ENCODE results near the gene TLNRD1.

The TLNRD1 gene

DNA sequence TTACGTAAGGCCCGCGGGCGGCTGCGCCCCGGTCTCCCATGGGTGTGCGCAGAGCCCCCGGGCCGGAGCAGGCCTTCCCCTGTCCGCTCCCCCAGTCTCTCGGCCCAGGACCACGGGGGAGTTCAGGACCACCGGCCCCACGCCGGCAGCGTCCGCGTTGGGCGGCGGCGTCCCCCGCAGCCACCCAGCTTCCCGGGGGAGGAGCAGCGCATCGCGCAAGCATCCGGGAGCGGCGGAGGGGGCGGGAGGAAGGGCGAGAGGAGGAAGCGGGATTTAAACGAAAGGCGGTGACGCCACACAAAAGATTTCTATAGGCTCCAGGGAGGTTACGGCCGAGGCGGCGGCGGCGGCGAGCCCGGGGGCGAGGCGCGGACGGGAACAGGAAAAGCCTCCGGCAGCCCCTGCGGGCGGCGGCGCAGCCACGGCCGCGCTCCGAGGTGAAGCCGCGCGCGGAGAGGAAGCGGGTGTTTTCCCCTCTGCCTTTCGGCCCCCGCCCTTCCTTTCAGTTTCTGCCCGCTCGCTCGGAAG is at the start of gene TLNRD1:
TLNRD1 (plus strand) TSS at position 300 of the 528 bp plus-strand sequence. CDS start 1,349 bp downstream, outside the sequence.
- TF ChIP-seq GATA2 (IDR thresholded peaks at IDR 0.05; ENCODE audit: low read depth, low read length) (no peak), GATA3 (IDR thresholded peaks at IDR 0.05; ENCODE audit: low read depth, low read length) (no peak)

DNA sequence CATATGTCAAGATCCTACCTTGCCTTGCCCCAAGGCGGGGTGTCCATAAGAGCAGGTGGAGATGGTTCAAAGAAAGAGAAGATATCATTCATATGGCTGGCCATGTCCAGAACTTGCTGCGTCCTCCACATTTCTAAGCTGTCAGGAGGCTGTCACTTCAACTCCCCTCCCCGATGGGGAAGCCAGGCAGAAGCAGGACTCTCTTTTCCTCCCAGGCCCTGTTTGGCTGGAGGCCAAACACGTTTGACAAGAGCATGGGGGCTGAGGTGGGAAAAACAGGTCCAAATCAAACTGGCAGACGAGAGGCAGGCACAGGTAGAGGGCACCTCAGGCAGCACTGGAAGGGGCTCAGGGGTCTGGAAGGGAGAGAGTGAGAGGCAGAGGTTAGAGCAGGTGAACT is 48.8 kb upstream of the TLNRD1 start:
- TF ChIP-seq GATA2 (IDR thresholded peaks at IDR 0.05; ENCODE audit: low read depth, low read length), result no peak

GRCh38 chr15:80953001-80953952 is 47.4 kb upstream of the TLNRD1 start:
- TF ChIP-seq GATA2 (IDR thresholded peaks at IDR 0.05; ENCODE audit: low read depth, low read length), result no peak
- TF ChIP-seq GATA3 (IDR thresholded peaks at IDR 0.05; ENCODE audit: low read depth, low read length), result no peak

- TF ChIP-seq GATA3 (IDR thresholded peaks at IDR 0.05; ENCODE audit: low read depth, low read length) (no peak), GATA2 (IDR thresholded peaks at IDR 0.05; ENCODE audit: low read depth, low read length) (no peak)
Observed at GRCh38 chr15:80953953-80954778, 46.6 kb upstream of the TLNRD1 start.

DNA sequence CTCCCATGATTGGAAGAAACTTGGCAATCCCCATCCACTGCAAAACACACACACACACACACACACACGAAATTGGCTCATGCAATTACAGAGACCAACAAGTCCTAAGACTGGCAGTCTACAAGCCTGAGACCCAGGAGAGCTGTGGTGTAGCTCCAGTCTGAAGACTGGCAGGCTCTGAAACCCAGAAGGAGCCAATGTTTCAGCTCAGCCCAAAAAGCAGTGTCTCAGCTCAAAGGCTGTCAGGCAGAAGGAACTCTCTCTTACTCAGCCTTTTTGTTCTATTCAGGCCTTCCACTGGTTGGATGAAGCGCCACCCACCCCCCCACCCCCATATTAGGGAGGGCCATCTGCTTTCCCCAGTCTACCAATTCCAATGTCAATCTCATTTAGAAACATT is 43.2 kb upstream of the TLNRD1 start:
- TF ChIP-seq GATA2 (IDR thresholded peaks at IDR 0.05; ENCODE audit: low read depth, low read length), result no peak
- TF ChIP-seq GATA3 (IDR thresholded peaks at IDR 0.05; ENCODE audit: low read depth, low read length), result no peak

DNA sequence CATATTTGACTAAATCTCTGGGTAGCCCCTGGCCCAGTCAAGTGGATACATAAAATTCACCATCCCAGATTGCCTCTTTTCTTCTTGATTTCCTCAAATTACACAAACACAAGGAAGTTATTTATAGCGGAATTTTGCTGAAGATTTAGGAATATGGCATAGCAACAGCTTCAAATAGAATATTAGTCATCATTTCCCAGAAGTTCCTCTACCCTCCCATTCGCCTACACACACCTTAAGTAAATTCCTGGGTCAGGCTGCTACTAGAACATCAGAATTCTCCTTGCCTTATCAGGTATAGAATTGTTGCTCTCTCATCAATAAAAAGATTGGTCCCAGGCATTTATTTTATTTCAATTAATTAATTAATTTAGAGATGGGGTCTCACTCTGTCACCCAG is 42.7 kb upstream of the TLNRD1 start:
- TF ChIP-seq GATA2 (IDR thresholded peaks at IDR 0.05; ENCODE audit: low read depth, low read length), result no peak
- no peak for TF ChIP-seq GATA3 (IDR thresholded peaks at IDR 0.05; ENCODE audit: low read depth, low read length)

GRCh38 chr15:80958818-80959495 is 41.8 kb upstream of the TLNRD1 start:
- TF ChIP-seq GATA3 (IDR thresholded peaks at IDR 0.05; ENCODE audit: low read depth, low read length) (no peak), GATA2 (IDR thresholded peaks at IDR 0.05; ENCODE audit: low read depth, low read length) (no peak)

DNA sequence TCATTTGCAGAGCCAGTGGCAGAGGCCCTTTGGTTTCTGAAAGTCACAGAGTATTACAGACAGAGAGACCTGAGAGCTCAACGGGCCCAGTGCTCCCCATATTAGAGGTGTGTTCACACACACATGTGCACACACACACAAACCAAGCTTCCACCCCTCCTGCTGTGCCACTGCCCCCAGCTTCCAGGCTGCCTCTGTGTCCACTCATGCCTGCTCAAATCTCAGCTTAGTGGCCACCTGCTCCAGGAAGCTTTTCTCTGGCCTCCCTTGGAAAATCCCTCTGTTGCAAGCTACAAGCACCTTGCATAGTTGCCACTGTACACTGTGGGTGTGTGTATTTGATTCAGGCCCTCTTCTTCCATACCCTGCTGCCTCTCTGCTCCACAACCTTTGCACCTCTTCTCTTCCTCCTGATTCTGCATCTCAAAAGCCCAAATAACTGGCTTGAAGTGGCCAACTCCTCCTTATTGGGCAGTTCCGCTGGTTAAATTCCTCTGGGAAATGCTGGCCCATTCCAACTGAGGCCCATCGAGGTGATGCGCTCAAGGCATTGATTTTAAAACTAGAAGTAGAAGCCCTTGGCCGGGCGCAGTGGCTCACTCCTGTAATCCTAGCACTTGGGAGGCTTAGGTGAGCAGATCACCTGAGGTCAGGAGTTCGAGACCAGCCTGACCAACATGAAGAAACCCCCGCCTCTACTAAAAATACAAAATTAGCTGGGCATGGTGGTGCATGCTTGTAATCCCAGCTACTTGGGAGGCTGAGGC is 34.1 kb upstream of the TLNRD1 start:
- TF ChIP-seq GATA3 (IDR thresholded peaks at IDR 0.05; ENCODE audit: low read depth, low read length) (no peak), GATA2 (IDR thresholded peaks at IDR 0.05; ENCODE audit: low read depth, low read length) (no peak)

DNA sequence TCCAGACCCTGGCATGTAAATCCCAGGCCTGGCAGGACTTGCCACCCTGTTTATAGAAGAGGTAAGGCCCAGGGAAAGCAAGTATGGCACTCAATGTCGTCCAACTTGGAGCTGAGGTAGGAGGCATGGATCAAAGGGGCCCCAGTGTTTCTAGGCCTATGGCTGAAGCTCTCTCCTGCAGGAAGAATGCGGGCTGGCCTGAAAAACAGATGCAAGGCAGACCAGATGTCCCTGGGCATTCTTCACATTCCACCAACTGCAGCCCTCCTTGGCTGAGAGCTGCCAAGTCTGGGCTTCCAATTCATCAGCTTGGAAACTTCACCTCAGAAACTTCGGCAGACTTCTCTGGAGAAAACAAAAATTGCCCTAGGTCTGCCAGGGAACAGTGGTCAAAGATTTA is 33.3 kb upstream of the TLNRD1 start:
- no peak for TF ChIP-seq GATA2 (IDR thresholded peaks at IDR 0.05; ENCODE audit: low read depth, low read length)
- no peak for TF ChIP-seq GATA3 (IDR thresholded peaks at IDR 0.05; ENCODE audit: low read depth, low read length)

DNA sequence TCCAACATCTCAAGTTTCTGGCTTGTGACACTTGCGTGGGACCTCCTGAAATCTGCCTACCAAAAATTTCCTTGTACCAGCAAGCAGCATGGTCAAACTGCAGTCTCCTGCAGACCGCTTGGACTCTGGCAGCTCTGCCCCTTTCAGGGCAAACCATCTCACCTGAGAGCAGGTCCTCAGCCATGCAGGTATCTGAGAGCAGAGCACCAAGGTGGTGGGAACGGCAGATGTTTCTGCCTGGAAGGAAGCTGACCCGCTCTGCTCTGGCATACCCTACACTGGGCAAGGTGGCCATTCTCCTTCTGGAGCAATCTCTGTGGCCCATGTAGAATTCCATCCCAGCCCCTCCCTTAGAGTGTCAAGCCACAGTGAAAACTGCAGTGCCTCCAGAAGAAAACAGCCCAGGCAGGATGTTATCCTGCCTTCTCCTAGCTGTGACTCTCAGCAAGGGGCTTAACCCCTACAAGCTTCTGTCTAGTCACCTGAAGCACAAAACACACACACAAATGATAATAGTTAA is 32.7 kb upstream of the TLNRD1 start:
- TF ChIP-seq GATA3 (IDR thresholded peaks at IDR 0.05; ENCODE audit: low read depth, low read length), result no peak
- no peak for TF ChIP-seq GATA2 (IDR thresholded peaks at IDR 0.05; ENCODE audit: low read depth, low read length)

DNA sequence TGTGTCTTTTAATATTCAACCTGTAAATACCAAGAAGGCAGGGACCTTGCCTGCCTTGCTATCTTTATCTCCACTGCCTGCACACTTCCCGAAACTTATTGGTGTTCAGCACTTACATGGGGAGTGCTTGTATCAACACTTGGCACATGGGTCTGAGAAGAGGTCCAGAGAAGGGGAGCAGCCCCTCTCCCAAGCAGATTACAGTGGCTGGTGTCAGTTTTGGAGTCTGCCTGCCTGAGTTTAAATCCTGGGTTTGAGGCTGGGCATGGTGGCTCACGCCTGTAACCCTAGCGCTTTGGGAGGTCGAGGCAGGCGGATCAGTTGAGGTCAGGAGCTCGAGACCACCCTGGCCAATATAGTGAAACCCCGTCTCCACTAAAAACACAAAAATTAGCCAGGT is 31.4 kb upstream of the TLNRD1 start:
- no peak for TF ChIP-seq GATA3 (IDR thresholded peaks at IDR 0.05; ENCODE audit: low read depth, low read length)
- no peak for TF ChIP-seq GATA2 (IDR thresholded peaks at IDR 0.05; ENCODE audit: low read depth, low read length)

GRCh38 chr15:80970018-80970657 is 30.6 kb upstream of the TLNRD1 start:
- TF ChIP-seq GATA2 (IDR thresholded peaks at IDR 0.05; ENCODE audit: low read depth, low read length), result no peak
- no peak for TF ChIP-seq GATA3 (IDR thresholded peaks at IDR 0.05; ENCODE audit: low read depth, low read length)

Data from SH-SY5Y (cell line).